VCaP (cell line): Measurements from ENCODE around the gene SLC2A13.

Source experiments
- H3K27ac ChIP-seq: fragments of 450-650 bp; 2 replicates; pipeline ENCODE4 v1.5.1; 2017
- CTCF ChIP-seq: fragments of 450-650 bp; conservative IDR thresholded peaks from 2 replicates; pipeline ENCODE4 v1.5.1; 2017; ENCODE audit warnings: mild to moderate bottlenecking, moderate library complexity

The SLC2A13 gene

GRCh38 chr12:39946361-39947280 lies 159.3 kb downstream of the SLC2A13 start:
- H3K27ac ChIP-seq: no peak overlapping the region
- TF ChIP-seq CTCF: no peak

- TF ChIP-seq CTCF: no peak
- no peak overlapping the region for H3K27ac ChIP-seq
These were observed 168.8 kb downstream of the SLC2A13 start for GRCh38 chr12:39937119-39937518.

- no peak overlapping the region for H3K27ac ChIP-seq
- TF ChIP-seq CTCF: no peak
These were observed 170.0 kb downstream of the SLC2A13 start for GRCh38 chr12:39935839-39936238.

GRCh38 chr12:39935275-39935674 lies 170.6 kb downstream of the SLC2A13 start:
- no peak overlapping the region for H3K27ac ChIP-seq
- no peak for TF ChIP-seq CTCF

GRCh38 chr12:39931857-39932256 lies 174.0 kb downstream of the SLC2A13 start:
- no peak for TF ChIP-seq CTCF
- H3K27ac ChIP-seq: no peak overlapping the region

- H3K27ac ChIP-seq: no peak overlapping the region
- TF ChIP-seq CTCF: no peak
These were observed 174.7 kb downstream of the SLC2A13 start for GRCh38 chr12:39931231-39931630.

- H3K27ac ChIP-seq: no peak overlapping the region
- TF ChIP-seq CTCF: no peak
These were observed 175.8 kb downstream of the SLC2A13 start for GRCh38 chr12:39930101-39930500.
